Measurements from ENCODE around the gene SPATA24.

GRCh38 chr5:139413963-139414362 lies 10.1 kb upstream of the SPATA24 start:
- TF ChIP-seq EZH2phosphoT487 (IDR thresholded peaks at IDR 0.05; ENCODE audit: low read length) (no peak), CTCF (IDR thresholded peaks at IDR 0.05; ENCODE audit: low read length) (no peak), EZH2 (optimal IDR thresholded peaks at IDR 0.05; ENCODE audit: low read depth, low read length) (no peak)

Data from MM.1S (cell line).